Stimulated activated CD8-positive, alpha-beta memory T cell treated with anti-CD3 and anti-CD28 coated beads, Interleukin-7, amount 100 ng/mL, for 1 hour (primary cell): ENCODE results near the gene MYBBP1A.
A peak's percentile ranks its signal among the peaks of the same experiment; 100 is the strongest.

ENCODE experiments used
- DNase-seq, 2 donors: peaks; one replicate each; pipeline ENCODE4 v3.0.0-alpha.2; 2020; ENCODE audit warnings: low read depth in 2 of 2

The MYBBP1A gene

GRCh38 chr17:4569591-4569990 is 14.4 kb upstream of the MYBBP1A start:
- no peak for DNase-seq

- no peak for DNase-seq
These were observed 11.6 kb upstream of the MYBBP1A start for GRCh38 chr17:4566785-4567184.

GRCh38 chr17:4565209-4566141 is 10.3 kb upstream of the MYBBP1A start:
- DNase-seq = peak in 1 of 2 donors; percentile 14

GRCh38 chr17:4562015-4562969 is 7.1 kb upstream of the MYBBP1A start:
- no peak for DNase-seq

GRCh38 chr17:4560837-4561256 is 5.7 kb upstream of the MYBBP1A start:
- DNase-seq = no peak

- no peak for DNase-seq
These were observed 5.2 kb upstream of the MYBBP1A start, which contains the start of gene GGT6 for GRCh38 chr17:4560421-4560820. Gene GGT6, minus strand, starts transcription at chr17:4560577. Its CDS starts 56 bp downstream, at chr17:4560521.

- DNase-seq = no peak
These were observed 4.8 kb upstream of the MYBBP1A start for GRCh38 chr17:4559966-4560365.

GRCh38 chr17:4559139-4559791 is 4.1 kb upstream of the MYBBP1A start:
- DNase-seq = no peak

GRCh38 chr17:4558347-4558971 is 3.3 kb upstream of the MYBBP1A start:
- DNase-seq = no peak

- no peak for DNase-seq
These were observed 2.6 kb upstream of the MYBBP1A start for GRCh38 chr17:4557626-4558346.

- no peak for DNase-seq
These were observed 1.8 kb upstream of the MYBBP1A start for GRCh38 chr17:4556996-4557395.

GRCh38 chr17:4555873-4556759 is 932 bp upstream of the MYBBP1A start:
- no peak for DNase-seq

GRCh38 chr17:4554441-4554996 is 665 bp downstream of the MYBBP1A start:
- no peak for DNase-seq

GRCh38 chr17:4553669-4554068 is 1.5 kb downstream of the MYBBP1A start:
- DNase-seq = no peak

- DNase-seq = no peak
These were observed 3.2 kb downstream of the MYBBP1A start for GRCh38 chr17:4551796-4552525.

- no peak for DNase-seq
These were observed 4.0 kb downstream of the MYBBP1A start for GRCh38 chr17:4551141-4551540.

- DNase-seq = no peak
These were observed 4.6 kb downstream of the MYBBP1A start for GRCh38 chr17:4550534-4551039.

- no peak for DNase-seq
These were observed 5.2 kb downstream of the MYBBP1A start for GRCh38 chr17:4549781-4550533.
